Measurements from ENCODE around the gene SEMA5B.

Gene SEMA5B

GRCh38 chr3:123055352-123055751 is 27.8 kb upstream of the SEMA5B start:
- no peak for DNase-seq

- no peak for DNase-seq
These were observed 27.4 kb upstream of the SEMA5B start for GRCh38 chr3:123054931-123055330.

GRCh38 chr3:123054109-123054778 is 26.7 kb upstream of the SEMA5B start:
- no peak for DNase-seq

- DNase-seq, result no peak
These were observed 25.5 kb upstream of the SEMA5B start for GRCh38 chr3:123053107-123053506.

GRCh38 chr3:123050666-123051065 is 23.1 kb upstream of the SEMA5B start:
- DNase-seq, result no peak

- DNase-seq, result no peak
These were observed 21.1 kb upstream of the SEMA5B start for GRCh38 chr3:123048480-123049237.

GRCh38 chr3:123047062-123047319 is 19.4 kb upstream of the SEMA5B start:
- no peak for DNase-seq

GRCh38 chr3:123046262-123047061 is 18.9 kb upstream of the SEMA5B start:
- no peak for DNase-seq

- DNase-seq, result no peak
These were observed 17.6 kb upstream of the SEMA5B start for GRCh38 chr3:123044981-123045763.

GRCh38 chr3:123042413-123042812 is 14.8 kb upstream of the SEMA5B start:
- DNase-seq, result no peak

GRCh38 chr3:123039178-123039577 is 11.6 kb upstream of the SEMA5B start:
- DNase-seq, result no peak

- DNase-seq, result no peak
These were observed 11.2 kb upstream of the SEMA5B start for GRCh38 chr3:123038751-123039150.

- no peak for DNase-seq
These were observed 9.4 kb upstream of the SEMA5B start for GRCh38 chr3:123037015-123037375.

GRCh38 chr3:123036352-123037014 is 8.9 kb upstream of the SEMA5B start:
- no peak for DNase-seq

- DNase-seq, result no peak
These were observed 7.4 kb upstream of the SEMA5B start for GRCh38 chr3:123034996-123035395.

GRCh38 chr3:123034120-123034519 is 6.6 kb upstream of the SEMA5B start:
- DNase-seq, result no peak

GRCh38 chr3:123032057-123032456 is 4.5 kb upstream of the SEMA5B start:
- no peak for DNase-seq

- no peak for DNase-seq
These were observed 3.5 kb upstream of the SEMA5B start for GRCh38 chr3:123031051-123031450.

- DNase-seq, result peak; percentile 38
These were observed 768 bp upstream of the SEMA5B start for GRCh38 chr3:123028233-123028828.

- DNase-seq, result no peak
These were observed 835 bp downstream of the SEMA5B start for GRCh38 chr3:123026565-123027291.

Measured in CD4-positive, alpha-beta T cell treated with Interleukin-10 for 1 hour (primary cell).